Activated naive CD8-positive, alpha-beta T cell treated with anti-CD3 and anti-CD28 coated beads, Interleukin-2, amount 10 ng/mL, durations not matched to agents 7 days and 5 days (primary cell): Measurements from ENCODE around the gene NR4A2. TPM values are rescaled to one million over a fixed set of nuclear protein-coding genes. Genes with fewer than 3 reads are reported as not detected.
A peak's percentile ranks its signal among the peaks of the same experiment; 100 is the strongest.

Source experiments
- ATAC-seq: fragments of 150-1000 bp; cut with Tn5 transposase; one replicate; pipeline ENCODE4 v1.10.0; 2021; ENCODE audit warnings: low read depth, moderate library complexity
- POLR2A ChIA-PET: fragments of 350-600 bp; sonication (Branson Sonifier 250); formaldehyde crosslinking; loops from one replicate; lab custom pipeline; 2021; ENCODE audit warnings: antibody characterized with exemption; lab: Charles Lee
- DNase-seq: peaks from one replicate; pipeline ENCODE4 v3.0.0; 2021
- H3K27ac Mint-ChIP-seq: one replicate; pipeline ENCODE4 v1.8.0; 2022; ENCODE audit warnings: mild to moderate bottlenecking, mixed read lengths
- H3K27me3 Mint-ChIP-seq: one replicate; pipeline ENCODE4 v1.8.0; 2022; ENCODE audit warnings: mild to moderate bottlenecking, moderate library complexity, mixed read lengths
- H3K36me3 Mint-ChIP-seq: one replicate; pipeline ENCODE4 v1.8.0; 2021; ENCODE audit warnings: mild to moderate bottlenecking, mixed read lengths
- H3K4me1 Mint-ChIP-seq: one replicate; pipeline ENCODE4 v1.8.0; 2021; ENCODE audit warnings: mixed read lengths
- H3K4me3 Mint-ChIP-seq: one replicate; pipeline ENCODE4 v1.8.0; 2022; ENCODE audit warnings: mild to moderate bottlenecking, moderate library complexity, mixed read lengths
- H3K9me3 Mint-ChIP-seq: one replicate; pipeline ENCODE4 v1.8.0; 2021; ENCODE audit warnings: mixed read lengths
- total RNA-seq, 2 experiments: library from RNA; stranded (reverse); gene quantifications; one replicate each; pipeline ENCODE4 v1.2.3, GENCODE V29; 2021

NR4A2 gene
- total RNA-seq, 2 experiments from 2014 or later, result 3.0 to 3.2 TPM

DNA sequence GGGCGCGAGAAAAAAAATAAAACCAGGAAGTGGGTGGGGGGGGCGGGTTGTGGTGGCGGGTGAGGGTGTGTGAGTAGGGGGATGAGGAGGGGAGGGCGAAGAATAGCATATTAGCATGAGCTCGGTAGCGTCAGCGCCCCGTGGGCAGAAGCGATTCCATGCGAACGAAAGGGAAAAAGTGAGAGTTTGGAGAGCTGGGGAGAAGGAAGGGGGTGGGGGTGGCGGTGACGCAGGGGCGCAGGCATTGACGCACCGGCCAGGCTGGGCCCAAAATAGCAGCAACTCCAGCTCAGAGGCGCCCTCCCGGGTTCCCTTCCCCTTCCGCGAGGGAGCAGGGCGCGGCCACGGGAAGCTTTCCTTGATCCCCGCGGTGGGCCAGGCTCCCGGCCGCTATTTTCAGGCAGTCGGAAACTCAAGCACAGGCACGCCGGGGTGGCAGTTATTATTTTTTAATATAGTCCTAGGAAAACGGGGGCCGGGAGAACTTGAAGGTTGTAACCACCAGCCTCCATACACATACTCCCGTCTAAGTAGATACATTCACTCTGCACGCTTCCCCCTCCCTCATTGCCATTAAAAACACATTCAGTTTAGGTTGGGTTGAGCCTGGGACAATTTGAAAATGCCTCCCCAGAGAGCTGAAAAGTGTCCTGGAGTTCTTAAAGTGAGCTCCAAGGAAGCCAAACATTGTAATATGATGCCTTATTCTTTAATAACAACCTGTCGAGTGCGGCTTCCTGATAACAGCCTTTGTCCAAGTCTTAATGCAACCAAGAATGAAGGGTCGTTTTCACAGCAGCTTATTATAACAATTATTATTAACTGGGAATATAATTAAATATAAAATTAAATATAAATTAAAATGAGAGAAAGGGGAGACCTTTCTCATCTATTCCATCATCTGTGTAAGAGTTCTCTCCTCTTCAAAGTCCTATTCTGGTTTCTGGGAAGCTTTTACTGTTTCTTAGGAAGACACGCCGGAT, 2.3 kb upstream of the NR4A2 start:
- no peaks in the 10 kb centered on the region for H3K9me3 Mint-ChIP-seq
- peak; percentile 77 for DNase-seq
- peaks cover 1% of the 10 kb centered on the region for H3K36me3 Mint-ChIP-seq
- peak overlapping the region; percentile 88 for H3K4me3 Mint-ChIP-seq
- peaks cover 37% of the 10 kb centered on the region for H3K4me1 Mint-ChIP-seq
- ATAC-seq, result peak; percentile 21
- H3K27ac Mint-ChIP-seq, result peak overlapping the region; percentile 92
- H3K27me3 Mint-ChIP-seq, result peaks cover 17% of the 10 kb centered on the region
- POLR2A ChIA-PET, result interaction anchor here (0.7 to 2.8 kb wide), 8 partner anchors 8 to 256 kb away, joined by 3 to 24 read pairs (median 4); partner anchors contain the start of gene GPD2

DNA sequence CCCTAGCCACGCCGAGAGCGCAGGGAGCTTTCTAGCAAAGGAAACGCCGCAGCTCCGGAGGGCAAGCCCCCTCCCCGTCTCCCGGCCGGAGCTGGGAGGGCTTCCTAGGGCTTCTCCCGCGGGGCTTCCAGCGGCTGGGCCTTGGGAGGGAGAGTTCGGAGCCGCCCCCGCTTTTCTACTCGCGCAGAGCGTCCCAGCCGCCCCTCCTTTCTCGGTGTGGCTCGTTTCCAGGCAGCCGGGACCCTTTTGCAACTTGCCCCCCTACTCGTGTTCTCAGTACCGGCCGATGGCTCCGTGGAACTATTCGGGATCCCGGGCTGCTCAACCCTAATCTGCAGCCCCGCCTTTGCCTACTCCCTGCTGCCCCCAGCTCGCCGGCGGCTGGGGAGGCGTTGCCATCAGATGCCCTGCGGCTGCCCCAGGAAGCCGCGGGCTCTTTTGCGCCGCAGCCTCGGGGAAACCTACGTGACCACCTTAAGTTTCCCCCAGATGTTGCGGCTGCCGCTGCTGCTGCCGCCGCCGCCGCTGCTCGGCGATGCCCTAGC, 1.5 kb upstream of the NR4A2 start:
- peak overlapping the region; percentile 88 for H3K4me3 Mint-ChIP-seq
- H3K36me3 Mint-ChIP-seq, result peaks cover 1% of the 10 kb centered on the region
- peak; percentile 80 for DNase-seq
- peak overlapping the region; percentile 92 for H3K27ac Mint-ChIP-seq
- H3K4me1 Mint-ChIP-seq, result peaks cover 39% of the 10 kb centered on the region
- H3K9me3 Mint-ChIP-seq, result no peaks in the 10 kb centered on the region
- POLR2A ChIA-PET, result interaction anchor here (1.1 to 2.8 kb wide), 7 partner anchors 9 to 1565 kb away, joined by 3 to 24 read pairs (median 4); partner anchors contain the start of gene GPD2
- peak; percentile 24 for ATAC-seq
- peaks cover 22% of the 10 kb centered on the region for H3K27me3 Mint-ChIP-seq

DNA sequence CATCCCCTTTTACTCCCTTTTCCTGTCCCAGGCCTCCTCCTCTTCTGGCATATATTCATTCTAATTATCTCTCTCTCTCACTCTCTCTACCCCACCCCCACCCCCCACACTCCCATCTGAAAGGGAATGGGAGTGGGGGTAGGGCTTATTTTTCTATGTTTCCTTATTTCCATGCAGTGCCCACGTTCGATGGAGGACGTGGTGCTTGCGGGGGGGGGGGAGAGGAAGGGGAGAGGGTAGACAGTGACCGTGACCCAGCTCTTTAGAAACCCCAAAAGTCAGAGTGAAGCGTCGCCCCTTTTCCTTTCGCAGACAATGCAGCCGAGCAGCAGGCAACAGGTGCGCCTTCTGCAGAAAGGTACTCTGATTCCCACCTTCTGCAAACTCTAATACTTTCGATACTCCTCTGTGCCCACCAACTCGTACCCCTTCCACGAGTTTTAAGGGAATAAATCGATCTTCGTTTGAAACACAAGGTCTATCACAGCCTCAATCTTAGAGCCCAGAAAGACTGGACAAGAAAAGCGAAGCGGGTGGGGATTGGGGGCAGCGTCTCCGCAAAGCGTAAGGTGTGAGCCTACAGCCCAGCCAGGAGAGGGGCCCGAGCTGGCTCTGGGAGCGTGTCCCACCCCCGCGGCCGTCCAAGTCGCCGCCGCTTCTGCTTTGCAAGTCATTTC, 891 bp upstream of the NR4A2 start:
- H3K36me3 Mint-ChIP-seq, result peaks cover 4% of the 10 kb centered on the region
- DNase-seq (peak; percentile 70), ATAC-seq (peak; percentile 8)
- peaks cover 39% of the 10 kb centered on the region for H3K4me1 Mint-ChIP-seq
- peak overlapping the region; percentile 88 for H3K4me3 Mint-ChIP-seq
- POLR2A ChIA-PET, result interaction anchor here (1.2 to 2.8 kb wide), 3 partner anchors 10 to 1566 kb away, joined by 3 to 24 read pairs (median 4); no protein-coding TSS in a partner anchor
- peak overlapping the region; percentile 81 for H3K27ac Mint-ChIP-seq
- no peaks in the 10 kb centered on the region for H3K9me3 Mint-ChIP-seq
- peaks cover 22% of the 10 kb centered on the region for H3K27me3 Mint-ChIP-seq

DNA sequence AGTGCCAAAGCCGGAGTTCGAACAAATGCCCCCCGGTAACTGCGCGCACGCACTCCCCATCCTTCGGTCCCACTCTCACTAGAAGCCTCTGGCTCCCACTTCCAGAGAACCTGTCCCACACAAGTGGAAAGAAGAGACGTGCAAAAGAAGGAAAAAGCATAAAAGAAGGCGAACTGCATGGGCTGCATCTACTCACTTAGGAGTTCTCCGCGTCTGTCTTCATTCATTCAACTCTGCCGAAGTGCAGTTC, 312 bp downstream of the NR4A2 start:
- Mint-ChIP-seq H3K4me1 (peaks cover 39% of the 10 kb centered on the region), H3K4me3 (peak overlapping the region; percentile 88), H3K27me3 (peaks cover 27% of the 10 kb centered on the region), H3K27ac (peak overlapping the region; percentile 81), H3K36me3 (peaks cover 4% of the 10 kb centered on the region), H3K9me3 (no peaks in the 10 kb centered on the region)
- ATAC-seq (peak; percentile 0), DNase-seq (no peak)
- POLR2A ChIA-PET, result interaction anchor here (0.7 kb wide), 1 partner anchor 69 kb away, joined by 3 read pairs; no protein-coding TSS in a partner anchor

DNA sequence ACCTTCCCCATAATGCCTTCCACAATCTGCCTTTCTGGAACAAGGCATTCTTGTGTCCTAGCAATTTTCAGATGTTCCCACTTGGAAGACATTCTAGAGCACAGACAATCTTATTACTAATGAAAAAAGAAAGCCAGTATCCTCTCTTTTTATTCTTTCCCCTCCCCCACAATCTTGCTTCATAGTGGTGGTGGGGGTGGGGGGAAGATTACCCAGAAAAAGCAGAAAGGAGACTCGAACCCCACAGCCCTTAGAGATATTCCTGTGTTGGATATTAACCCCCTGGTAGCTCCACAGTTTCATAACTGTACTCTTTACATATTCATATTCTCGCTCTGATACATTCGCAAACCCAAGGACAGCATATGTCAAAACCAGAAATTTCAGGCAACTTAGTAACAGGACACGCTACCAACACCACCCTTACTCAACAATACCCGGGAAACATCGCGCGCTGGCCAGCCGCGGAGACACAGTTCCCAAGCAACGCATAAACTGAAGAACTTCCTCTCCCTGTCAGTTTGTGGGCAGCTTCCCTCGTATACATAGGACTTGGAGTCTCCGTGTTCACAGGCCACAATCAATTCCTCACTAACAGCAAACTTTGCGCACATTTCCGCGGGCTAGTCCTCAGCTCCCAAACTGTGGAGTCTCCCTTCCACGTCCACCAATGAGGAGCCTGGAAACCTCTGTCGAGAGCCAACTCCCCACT, 793 bp downstream of the NR4A2 start:
- ATAC-seq, result no peak
- DNase-seq, result peak; percentile 50
- POLR2A ChIA-PET, result interaction anchor here (0.8 to 1.1 kb wide), 2 partner anchors 9 to 11 kb away, joined by 3 read pairs; no protein-coding TSS in a partner anchor
- no peaks in the 10 kb centered on the region for H3K9me3 Mint-ChIP-seq
- peaks cover 5% of the 10 kb centered on the region for H3K36me3 Mint-ChIP-seq
- H3K4me3 Mint-ChIP-seq, result peak overlapping the region; percentile 88
- H3K4me1 Mint-ChIP-seq, result peaks cover 39% of the 10 kb centered on the region
- H3K27ac Mint-ChIP-seq, result peak overlapping the region; percentile 81
- peaks cover 27% of the 10 kb centered on the region for H3K27me3 Mint-ChIP-seq

DNA sequence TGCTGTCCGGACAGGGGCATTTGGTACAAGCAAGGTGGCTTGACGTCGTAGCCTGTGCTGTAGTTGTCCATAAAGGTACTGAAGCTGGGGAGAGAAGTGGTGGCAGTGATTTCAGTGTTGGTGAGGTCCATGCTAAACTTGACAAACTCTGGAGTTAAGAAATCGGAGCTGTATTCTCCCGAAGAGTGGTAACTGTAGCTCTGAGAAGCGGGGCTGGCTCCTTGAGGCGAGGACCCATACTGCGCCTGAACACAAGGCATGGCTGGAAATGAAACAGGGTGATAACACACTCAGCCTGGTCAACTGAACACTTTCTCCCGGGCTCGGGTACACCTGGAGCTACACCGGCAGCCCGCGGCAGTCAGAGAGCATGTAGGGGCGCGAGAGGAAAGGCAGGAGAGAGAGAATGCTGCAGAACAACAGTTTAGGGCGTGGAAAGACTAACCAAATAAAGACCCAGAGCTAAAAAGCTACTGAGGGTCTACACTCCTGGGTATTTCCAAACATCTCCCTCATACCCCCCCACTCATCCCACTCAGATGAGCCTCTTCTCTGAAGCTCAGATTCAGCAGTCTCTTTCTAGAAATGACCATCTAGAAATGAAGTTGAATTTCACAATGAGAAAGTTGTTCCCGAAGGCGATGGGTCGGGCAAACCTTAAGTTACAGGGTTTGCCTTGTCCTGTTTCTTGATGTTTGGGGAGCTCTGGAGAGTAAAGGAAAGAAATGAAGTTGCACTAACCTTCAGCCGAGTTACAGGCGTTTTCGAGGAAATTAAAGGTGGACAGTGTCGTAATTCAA, 2.4 kb downstream of the NR4A2 start:
- DNase-seq (no peak), ATAC-seq (no peak)
- POLR2A ChIA-PET, result interaction anchor here (1.5 kb wide), 1 partner anchor 13 kb away, joined by 6 read pairs; no protein-coding TSS in a partner anchor
- Mint-ChIP-seq H3K4me3 (peak overlapping the region; percentile 60), H3K27ac (no peak overlapping the region), H3K36me3 (peaks cover 10% of the 10 kb centered on the region), H3K27me3 (peaks cover 34% of the 10 kb centered on the region), H3K9me3 (no peaks in the 10 kb centered on the region), H3K4me1 (peaks cover 34% of the 10 kb centered on the region)

DNA sequence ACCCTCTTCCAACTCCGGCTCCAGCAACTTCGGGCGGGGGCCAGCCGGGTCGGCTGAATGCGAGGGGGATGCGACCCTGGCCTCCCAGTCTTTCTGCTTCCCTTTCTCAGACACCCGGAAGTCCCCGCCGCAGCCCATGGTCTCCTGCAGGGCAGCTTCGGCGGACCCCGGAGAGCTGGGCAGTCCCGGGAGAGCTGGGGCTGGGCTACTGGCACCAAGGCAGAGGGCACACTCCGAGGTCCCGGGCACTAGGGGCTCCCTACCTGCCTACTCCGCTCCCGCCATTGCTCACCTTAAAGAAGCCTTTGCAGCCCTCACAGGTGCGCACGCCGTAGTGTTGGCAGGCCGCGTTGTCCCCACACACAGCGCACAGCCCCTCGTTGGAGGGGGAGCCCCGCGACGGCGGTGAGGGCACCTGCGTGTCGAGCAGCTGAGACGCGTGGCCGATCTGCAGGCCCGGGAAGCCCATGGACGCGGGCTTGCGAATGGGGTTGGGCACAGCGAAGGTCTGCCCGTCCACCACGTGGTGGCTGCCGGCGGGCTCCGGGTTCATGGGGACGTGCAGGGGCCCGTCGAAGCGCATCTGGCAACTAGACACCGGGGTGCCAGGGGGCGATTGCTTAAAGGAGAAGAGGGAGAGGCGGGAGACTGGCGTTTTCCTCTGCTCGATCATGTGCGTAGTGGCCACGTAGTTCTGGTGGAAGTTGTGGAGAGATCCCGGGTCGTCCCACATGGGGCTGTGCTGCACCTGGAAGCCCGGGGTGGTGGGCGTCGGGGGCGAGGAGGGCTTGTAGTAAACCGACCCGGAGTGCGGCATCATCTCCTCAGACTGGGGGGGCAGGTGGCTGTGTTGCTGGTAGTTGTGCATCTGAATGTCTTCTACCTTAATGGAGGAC, 3.2 kb downstream of the NR4A2 start:
- peaks cover 10% of the 10 kb centered on the region for H3K36me3 Mint-ChIP-seq
- DNase-seq (peak; percentile 37), ATAC-seq (no peak)
- POLR2A ChIA-PET, result interaction anchor here (1.5 kb wide), 1 partner anchor 13 kb away, joined by 6 read pairs; no protein-coding TSS in a partner anchor
- peaks cover 31% of the 10 kb centered on the region for H3K4me1 Mint-ChIP-seq
- peaks cover 36% of the 10 kb centered on the region for H3K27me3 Mint-ChIP-seq
- H3K9me3 Mint-ChIP-seq, result no peaks in the 10 kb centered on the region
- H3K4me3 Mint-ChIP-seq, result peak overlapping the region; percentile 60
- H3K27ac Mint-ChIP-seq, result no peak overlapping the region

DNA sequence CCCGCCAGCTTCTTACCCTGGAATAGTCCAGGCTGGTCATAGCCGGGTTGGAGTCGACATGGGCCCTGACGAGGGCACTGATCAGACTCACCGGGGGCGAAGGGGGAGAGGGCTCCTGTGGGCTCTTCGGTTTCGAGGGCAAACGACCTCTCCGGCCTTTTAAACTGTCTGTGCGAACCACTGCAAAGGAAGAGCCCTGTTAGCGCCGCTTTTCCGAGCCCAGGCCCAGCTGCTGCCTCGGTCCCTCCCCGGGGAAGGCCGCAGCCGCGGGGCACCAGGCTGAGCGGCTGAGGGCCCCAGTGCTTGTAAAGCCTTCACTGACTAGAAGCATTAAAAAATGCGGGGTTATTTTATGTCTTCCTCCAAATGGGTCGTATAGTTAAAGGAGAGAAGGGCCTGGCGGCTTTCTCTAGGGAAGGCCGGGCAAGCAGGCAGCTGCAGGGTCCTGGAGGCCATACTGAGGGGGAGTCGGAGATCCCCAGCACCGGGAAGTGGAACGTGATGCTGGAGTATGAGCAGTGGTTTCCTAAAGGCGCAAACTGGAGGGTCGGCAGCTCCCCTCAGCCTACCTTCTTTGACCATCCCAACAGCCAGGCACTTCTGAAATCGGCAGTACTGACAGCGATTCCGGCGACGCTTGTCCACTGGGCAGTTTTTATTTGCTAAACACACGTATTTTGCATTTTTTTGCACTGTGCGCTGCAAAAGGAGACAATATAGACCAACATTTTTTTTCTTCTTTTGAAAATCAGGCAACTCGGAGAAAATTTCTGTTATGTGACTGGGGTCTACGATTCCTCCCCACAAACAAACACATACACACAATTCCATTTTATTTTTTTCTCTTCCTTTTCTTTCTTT, 4.5 kb downstream of the NR4A2 start:
- no peaks in the 10 kb centered on the region for H3K9me3 Mint-ChIP-seq
- H3K27ac Mint-ChIP-seq, result no peak overlapping the region
- peaks cover 10% of the 10 kb centered on the region for H3K36me3 Mint-ChIP-seq
- POLR2A ChIA-PET, result no interaction called here
- ATAC-seq, result no peak
- DNase-seq, result no peak
- H3K4me1 Mint-ChIP-seq, result peaks cover 26% of the 10 kb centered on the region
- H3K27me3 Mint-ChIP-seq, result peaks cover 47% of the 10 kb centered on the region
- no peak overlapping the region for H3K4me3 Mint-ChIP-seq

DNA sequence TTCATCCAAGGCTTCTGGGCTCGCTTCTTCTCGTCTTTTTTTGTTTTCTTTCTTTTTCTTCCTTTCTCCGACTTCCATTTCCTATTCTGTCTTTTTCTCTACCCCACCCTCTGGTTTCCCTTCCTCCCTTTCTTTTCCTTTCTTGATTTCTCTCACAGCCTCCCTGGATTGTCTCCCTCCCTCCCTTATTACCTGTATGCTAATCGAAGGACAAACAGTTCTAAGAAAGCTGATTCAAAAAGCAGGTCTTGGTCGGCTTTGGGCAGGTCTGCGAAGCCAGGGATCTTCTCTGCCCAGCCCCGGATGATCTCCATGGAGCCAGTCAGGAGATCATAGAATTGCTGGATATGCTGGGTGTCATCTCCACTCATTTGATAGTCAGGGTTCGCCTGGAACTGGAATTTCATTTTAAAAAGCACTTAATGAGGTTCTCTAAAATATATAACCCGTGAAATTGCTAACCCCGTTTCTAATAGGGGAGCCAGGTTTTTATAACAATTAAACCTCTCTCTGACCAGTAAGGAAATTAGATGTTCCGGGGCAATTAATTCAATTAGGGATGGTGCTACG, 5.9 kb downstream of the NR4A2 start:
- Mint-ChIP-seq H3K4me3 (no peak overlapping the region), H3K9me3 (no peaks in the 10 kb centered on the region), H3K27me3 (peaks cover 56% of the 10 kb centered on the region), H3K36me3 (peaks cover 10% of the 10 kb centered on the region), H3K4me1 (peaks cover 24% of the 10 kb centered on the region), H3K27ac (no peak overlapping the region)
- POLR2A ChIA-PET, result no interaction called here
- ATAC-seq (no peak), DNase-seq (no peak)

DNA sequence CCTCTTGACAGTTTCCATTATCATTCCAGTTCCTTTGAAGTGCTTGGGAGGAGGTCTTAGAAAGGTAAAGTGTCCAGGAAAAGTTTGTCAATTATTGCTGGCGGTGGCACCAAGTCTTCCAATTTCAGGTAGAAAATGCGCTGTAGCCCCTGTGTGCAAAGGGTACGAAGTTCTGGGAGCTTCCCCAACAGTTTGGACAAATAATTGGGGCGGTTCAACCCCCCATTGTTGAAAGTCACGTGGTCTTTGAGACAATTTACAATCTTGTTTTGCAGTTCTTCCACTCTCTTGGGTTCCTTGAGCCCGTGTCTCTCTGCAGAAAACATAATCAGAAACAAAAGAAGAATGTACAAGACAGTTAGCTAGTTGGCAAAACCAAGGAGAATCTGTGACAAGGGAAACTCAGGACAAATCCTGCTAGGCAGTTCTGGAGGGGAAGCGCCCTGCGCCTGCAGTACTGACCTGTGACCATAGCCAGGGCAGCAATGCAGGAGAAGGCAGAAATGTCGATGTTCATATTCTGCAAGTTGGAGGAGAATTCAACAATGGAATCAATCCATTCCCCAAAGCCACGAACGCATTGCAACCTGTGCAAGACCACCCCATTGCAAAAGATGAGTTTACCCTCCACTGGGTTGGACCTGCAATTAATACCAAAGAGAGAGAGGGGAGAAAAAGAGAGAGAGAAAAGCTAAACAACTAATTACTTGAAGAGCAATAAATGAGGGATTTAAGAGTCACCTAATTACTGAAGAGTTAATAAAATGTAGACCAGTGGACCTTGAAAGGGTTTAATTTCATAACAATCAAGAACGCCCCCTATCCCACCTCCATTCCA, 6.6 kb downstream of the NR4A2 start:
- no peak for DNase-seq
- H3K9me3 Mint-ChIP-seq, result no peaks in the 10 kb centered on the region
- ATAC-seq, result no peak
- no peak overlapping the region for H3K4me3 Mint-ChIP-seq
- H3K4me1 Mint-ChIP-seq, result peaks cover 25% of the 10 kb centered on the region
- no peak overlapping the region for H3K27ac Mint-ChIP-seq
- H3K36me3 Mint-ChIP-seq, result peaks cover 10% of the 10 kb centered on the region
- peaks cover 61% of the 10 kb centered on the region for H3K27me3 Mint-ChIP-seq
- POLR2A ChIA-PET, result no interaction called here
